Thyroid gland (tissue), 4 donors: Measurements from ENCODE around the gene FOXO1.

ENCODE experiments used
- POLR2A ChIP-seq, 2 donors: fragments of 450-650 bp; IDR thresholded peaks; one replicate each; pipeline ENCODE4 v1.6.1; 2017; ENCODE audit warnings: antibody characterized with exemption in 2 of 2, mild to moderate bottlenecking in 2 of 2, moderate library complexity in 1 of 2
- TF ChIP-seq, protein P1 (sequence below), 6 experiments: fragments of 200-600 bp in 3 of 6; fragments of 450-650 bp in 3 of 6; sonication (generic) in 3 of 6; IDR thresholded peaks; one replicate each; pipeline ENCODE4 v1.5.1; 2016 to 2019; ENCODE audit warnings: antibody characterized with exemption in 6 of 6, mild to moderate bottlenecking in 2 of 6, inconsistent platforms in 1 of 6, moderate library complexity in 1 of 6

DNA sequence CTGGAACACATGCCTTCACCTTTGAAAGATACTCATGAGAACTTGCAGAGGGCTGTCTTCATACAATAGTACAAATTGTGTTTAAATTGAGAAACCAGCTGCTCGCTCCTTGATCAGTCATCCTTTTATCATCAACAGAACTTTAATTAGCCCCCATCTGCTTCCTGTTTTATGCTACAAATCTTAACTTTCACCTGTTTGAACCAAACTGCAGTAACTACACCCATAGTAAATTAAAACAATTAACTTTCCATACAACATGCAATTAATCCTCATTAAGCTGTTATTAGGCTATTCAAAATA lies 85.2 kb downstream of the FOXO1 start:
- TF ChIP-seq, protein P1, sequence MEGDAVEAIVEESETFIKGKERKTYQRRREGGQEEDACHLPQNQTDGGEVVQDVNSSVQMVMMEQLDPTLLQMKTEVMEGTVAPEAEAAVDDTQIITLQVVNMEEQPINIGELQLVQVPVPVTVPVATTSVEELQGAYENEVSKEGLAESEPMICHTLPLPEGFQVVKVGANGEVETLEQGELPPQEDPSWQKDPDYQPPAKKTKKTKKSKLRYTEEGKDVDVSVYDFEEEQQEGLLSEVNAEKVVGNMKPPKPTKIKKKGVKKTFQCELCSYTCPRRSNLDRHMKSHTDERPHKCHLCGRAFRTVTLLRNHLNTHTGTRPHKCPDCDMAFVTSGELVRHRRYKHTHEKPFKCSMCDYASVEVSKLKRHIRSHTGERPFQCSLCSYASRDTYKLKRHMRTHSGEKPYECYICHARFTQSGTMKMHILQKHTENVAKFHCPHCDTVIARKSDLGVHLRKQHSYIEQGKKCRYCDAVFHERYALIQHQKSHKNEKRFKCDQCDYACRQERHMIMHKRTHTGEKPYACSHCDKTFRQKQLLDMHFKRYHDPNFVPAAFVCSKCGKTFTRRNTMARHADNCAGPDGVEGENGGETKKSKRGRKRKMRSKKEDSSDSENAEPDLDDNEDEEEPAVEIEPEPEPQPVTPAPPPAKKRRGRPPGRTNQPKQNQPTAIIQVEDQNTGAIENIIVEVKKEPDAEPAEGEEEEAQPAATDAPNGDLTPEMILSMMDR (IDR thresholded peaks at IDR 0.05), result no peak
- TF ChIP-seq POLR2A (IDR thresholded peaks at IDR 0.05), result no peak
